HEK293T (cell line): Measurements from ENCODE around the gene SAYSD1.

Experiments
- CTCF ChIA-PET: fragments of 350-600 bp; formaldehyde crosslinking; extraction: SDS; loops from one replicate; lab custom pipeline; 2021; ENCODE audit warnings: antibody characterized with exemption, inconsistent platforms; lab: Yijun Ruan, JAX
- POLR2A ChIA-PET: fragments of 350-600 bp; formaldehyde crosslinking; extraction: SDS; loops from one replicate; lab custom pipeline; 2020; ENCODE audit warnings: antibody characterized with exemption, inconsistent platforms; lab: Yijun Ruan, JAX
- DNase-seq: peaks from one replicate; pipeline ENCODE4 v3.0.0; 2012; ENCODE audit warnings: mixed read lengths; ENCODE audit errors: extremely low spot score
- ARNT ChIP-seq: fragments of 450-650 bp; IDR thresholded peaks from 2 replicates; pipeline ENCODE4 v1.6.1; 2017; ENCODE audit warnings: mild to moderate bottlenecking
- BHLHE40 ChIP-seq: fragments of 450-650 bp; IDR thresholded peaks from 2 replicates; pipeline ENCODE4 v1.6.1; 2016; ENCODE audit warnings: mild to moderate bottlenecking, moderate library complexity, borderline replicate concordance
- CTBP1 ChIP-seq: fragments of 450-650 bp; IDR thresholded peaks from 2 replicates; pipeline ENCODE4 v1.6.1; 2016; ENCODE audit warnings: borderline replicate concordance
- ELF4 ChIP-seq: fragments of 450-650 bp; IDR thresholded peaks from 2 replicates; pipeline ENCODE4 v1.6.1; 2017; ENCODE audit warnings: antibody characterized with exemption
- FOXA1 ChIP-seq: fragments of 450-650 bp; IDR thresholded peaks from 2 replicates; pipeline ENCODE4 v1.6.1; 2016; ENCODE audit warnings: mild to moderate bottlenecking
- FOXK2 ChIP-seq: fragments of 450-650 bp; IDR thresholded peaks from 2 replicates; pipeline ENCODE4 v1.6.1; 2016; ENCODE audit warnings: mild to moderate bottlenecking
- FOXM1 ChIP-seq: fragments of 450-650 bp; IDR thresholded peaks from 2 replicates; pipeline ENCODE4 v1.6.1; 2017; ENCODE audit warnings: mild to moderate bottlenecking, borderline replicate concordance
- HDGF ChIP-seq: fragments of 450-650 bp; IDR thresholded peaks from 2 replicates; pipeline ENCODE4 v1.6.1; 2017; ENCODE audit warnings: antibody characterized with exemption, borderline replicate concordance
- L3MBTL2 ChIP-seq: fragments of 450-650 bp; conservative IDR thresholded peaks from 2 replicates; pipeline ENCODE4 v1.6.1; 2016; ENCODE audit warnings: mild to moderate bottlenecking
- LEF1 ChIP-seq: fragments of 450-650 bp; IDR thresholded peaks from 2 replicates; pipeline ENCODE4 v1.6.1; 2017; ENCODE audit warnings: mild to moderate bottlenecking, borderline replicate concordance
- NFRKB ChIP-seq: fragments of 450-650 bp; IDR thresholded peaks from 2 replicates; pipeline ENCODE4 v1.6.1; 2016; ENCODE audit warnings: mild to moderate bottlenecking, moderate library complexity
- PKNOX1 ChIP-seq: fragments of 450-650 bp; IDR thresholded peaks from 2 replicates; pipeline ENCODE4 v1.6.1; 2016
- SP1 ChIP-seq: fragments of 450-650 bp; IDR thresholded peaks from 2 replicates; pipeline ENCODE4 v1.6.1; 2017
- SUZ12 ChIP-seq: fragments of 450-650 bp; IDR thresholded peaks from 2 replicates; pipeline ENCODE4 v1.6.1; 2016; ENCODE audit warnings: mild to moderate bottlenecking
- TARDBP ChIP-seq: fragments of 450-650 bp; IDR thresholded peaks from 2 replicates; pipeline ENCODE4 v1.6.1; 2016
- ZNF384 ChIP-seq: fragments of 450-650 bp; IDR thresholded peaks from 2 replicates; pipeline ENCODE4 v1.6.1; 2016

SAYSD1 gene

DNA sequence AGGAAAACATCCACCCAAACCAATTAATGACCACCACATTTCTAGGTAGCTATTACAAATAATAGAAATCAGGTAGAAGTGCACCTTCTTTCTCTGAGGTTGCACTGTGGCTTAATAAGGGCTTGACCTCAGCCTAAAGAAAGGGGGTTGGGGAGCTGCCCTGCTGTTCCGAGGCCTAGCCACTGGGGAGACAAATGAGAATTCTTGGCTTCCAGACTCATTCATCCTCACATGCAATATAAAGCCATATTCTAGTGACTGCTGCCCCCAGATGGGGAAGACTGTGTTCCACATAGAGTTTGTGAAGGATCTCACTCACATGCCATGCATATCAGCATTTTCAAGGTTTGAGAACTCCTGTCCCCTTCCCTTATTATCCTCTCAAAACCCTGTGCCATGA lies 22.9 kb downstream of the SAYSD1 start:
- peak; percentile 42 for DNase-seq
- TF ChIP-seq NFRKB (no peak), SP1 (no peak), ARNT (no peak), ELF4 (no peak), CTBP1 (no peak), HDGF (no peak), BHLHE40 (no peak), LEF1 (no peak), SUZ12 (no peak), FOXA1 (no peak), L3MBTL2 (no peak), TARDBP (no peak), PKNOX1 (no peak), FOXK2 (no peak), FOXM1 (no peak), ZNF384 (no peak)
- ChIA-PET POLR2A (no interaction called here), CTCF (interaction anchor here (0.5 to 2.5 kb wide), 7 partner anchors 11 to 217 kb away, joined by 3 to 12 read pairs (median 4); no protein-coding TSS in a partner anchor)

- CTCF ChIA-PET: interaction anchor here (0.7 to 2.5 kb wide), 4 partner anchors 11 to 89 kb away, joined by 4 to 12 read pairs (median 5); no protein-coding TSS in a partner anchor
- DNase-seq: no peak
- POLR2A ChIA-PET: no interaction called here
- no peak for TF ChIP-seq ZNF384
- TF ChIP-seq LEF1: no peak
- TF ChIP-seq CTBP1: no peak
- no peak for TF ChIP-seq PKNOX1
- no peak for TF ChIP-seq SP1
- no peak for TF ChIP-seq NFRKB
- TF ChIP-seq FOXA1: no peak
- TF ChIP-seq ARNT: no peak
- no peak for TF ChIP-seq HDGF
- no peak for TF ChIP-seq FOXK2
- TF ChIP-seq BHLHE40: no peak
- TF ChIP-seq FOXM1: no peak
- TF ChIP-seq L3MBTL2: no peak
- TF ChIP-seq ELF4: no peak
- no peak for TF ChIP-seq SUZ12
Observed at GRCh38 chr6:39091220-39091619, 23.8 kb downstream of the SAYSD1 start.

GRCh38 chr6:39090036-39090435 lies 24.9 kb downstream of the SAYSD1 start:
- TF ChIP-seq BHLHE40 (no peak), PKNOX1 (no peak), LEF1 (no peak), CTBP1 (no peak), FOXA1 (no peak)
- no peak for DNase-seq
- ChIA-PET CTCF (interaction anchor here (1.2 kb wide), 1 partner anchor 93 kb away, joined by 4 read pairs; no protein-coding TSS in a partner anchor), POLR2A (no interaction called here)

GRCh38 chr6:39088331-39088730 lies 26.7 kb downstream of the SAYSD1 start:
- peak; percentile 63 for DNase-seq
- POLR2A ChIA-PET: interaction anchor here (0.9 kb wide), 2 partner anchors 26 to 41 kb away, joined by 3 to 4 read pairs; partner anchors contain the start of gene SAYSD1
- CTCF ChIA-PET: interaction anchor here (0.6 to 1.9 kb wide), 10 partner anchors 11 to 169 kb away, joined by 3 to 8 read pairs (median 5); no protein-coding TSS in a partner anchor
- TF ChIP-seq HDGF (no peak), L3MBTL2 (no peak), ARNT (no peak), TARDBP (no peak), SP1 (no peak), SUZ12 (no peak), ELF4 (no peak), FOXK2 (no peak), BHLHE40 (no peak), ZNF384 (no peak), PKNOX1 (no peak), LEF1 (no peak)

DNA sequence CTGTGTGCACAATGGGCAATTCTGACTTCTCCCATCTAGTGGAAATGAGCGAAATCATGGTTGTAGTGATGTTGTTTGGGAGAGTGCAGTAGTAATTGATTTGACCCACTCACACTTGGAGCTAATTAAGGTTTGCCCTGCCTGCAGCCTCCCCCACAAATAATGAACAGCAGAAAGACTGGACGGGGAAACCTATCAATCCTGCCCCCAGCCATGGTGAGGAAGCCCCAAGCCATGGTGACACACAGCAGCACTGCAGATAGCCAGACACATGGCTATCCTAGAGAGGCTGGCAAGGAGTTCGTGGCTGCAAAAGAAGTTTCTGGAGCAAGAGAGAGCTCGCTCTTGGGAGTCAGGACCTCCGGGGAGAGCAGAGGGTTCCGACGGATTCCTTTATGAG lies 27.8 kb downstream of the SAYSD1 start:
- CTCF ChIA-PET: interaction anchor here (1.7 to 1.9 kb wide), 2 partner anchors 15 to 90 kb away, joined by 6 to 8 read pairs; no protein-coding TSS in a partner anchor
- POLR2A ChIA-PET: no interaction called here
- DNase-seq: no peak

More for the DNA sequence above, 27.8 kb downstream of the SAYSD1 start:
- TF ChIP-seq SP1: no peak
- TF ChIP-seq TARDBP: no peak
- TF ChIP-seq BHLHE40: no peak
- no peak for TF ChIP-seq HDGF
- no peak for TF ChIP-seq L3MBTL2
- TF ChIP-seq FOXA1: no peak
- no peak for TF ChIP-seq FOXK2
- TF ChIP-seq FOXM1: no peak
- no peak for TF ChIP-seq ARNT
